SU-DHL-6 (cell line): Measurements from ENCODE around the gene USP25.

ENCODE experiments used
- H2AFZ ChIP-seq: fragments of 200-600 bp; sonication (generic); 2 replicates; pipeline ENCODE4 v1.6.1; 2014; ENCODE audit warnings: low read depth, mild to moderate bottlenecking, moderate library complexity, mixed read lengths, antibody characterized with exemption, low read length; ENCODE audit not compliant: severe bottlenecking
- H3F3A ChIP-seq: fragments of 200-600 bp; shearing (Covaris generic); 2 replicates; pipeline ENCODE4 v1.6.0; 2016; ENCODE audit warnings: antibody characterized with exemption, mild to moderate bottlenecking; ENCODE audit not compliant: insufficient read depth
- H3K27ac ChIP-seq: fragments of 200-600 bp; sonication (generic); 2 replicates; pipeline ENCODE4 v1.5.1; 2016; ENCODE audit warnings: low read depth, mild to moderate bottlenecking, low read length, moderate library complexity, mixed read lengths
- H3K27me3 ChIP-seq: fragments of 200-600 bp; sonication (generic), shearing (Covaris generic); 2 replicates; pipeline ENCODE4 v1.6.0; 2014; ENCODE audit warnings: mild to moderate bottlenecking, low read length
- H3K36me3 ChIP-seq: fragments of 200-600 bp; sonication (generic); 2 replicates; pipeline ENCODE4 v1.6.1; 2014; ENCODE audit warnings: mild to moderate bottlenecking, low read length, mixed read lengths
- H3K4me2 ChIP-seq: fragments of 300-600, 200-600 bp; shearing (Covaris generic), sonication (generic); 2 replicates; pipeline ENCODE4 v1.6.0; 2014; ENCODE audit warnings: low read length, low read depth, mild to moderate bottlenecking; ENCODE audit not compliant: poor library complexity, severe bottlenecking
- H3K4me3 ChIP-seq: fragments of 200-600 bp; sonication (generic); 2 replicates; pipeline ENCODE4 v1.5.1; 2014; ENCODE audit warnings: antibody characterized with exemption, low read length, mild to moderate bottlenecking, mixed read lengths; ENCODE audit not compliant: insufficient read depth, poor library complexity, severe bottlenecking
- H3K79me2 ChIP-seq: fragments of 200-600 bp; sonication (generic); 2 replicates; pipeline ENCODE4 v1.6.1; 2014; ENCODE audit warnings: mild to moderate bottlenecking, low read length, moderate library complexity; ENCODE audit not compliant: insufficient read depth
- H3K9ac ChIP-seq: fragments of 200-600 bp; sonication (generic); 2 replicates; pipeline ENCODE4 v1.7.0; 2014; ENCODE audit warnings: mild to moderate bottlenecking, low read length
- H3K9me2 ChIP-seq: fragments of 200-600 bp; sonication (generic); replicated peaks from 2 replicates; pipeline ENCODE4 v1.6.1; 2014; ENCODE audit warnings: low read length; ENCODE audit not compliant: insufficient read depth
- H3K9me3 ChIP-seq: fragments of 200-600 bp; sonication (generic); 2 replicates; pipeline ENCODE4 v1.6.1; 2014; ENCODE audit warnings: low read length, mixed read lengths; ENCODE audit not compliant: insufficient read depth
- H4K20me1 ChIP-seq: fragments of 200-600 bp; sonication (generic); 2 replicates; pipeline ENCODE4 v1.6.1; 2014; ENCODE audit warnings: low read depth, mild to moderate bottlenecking, antibody characterized with exemption, low read length, moderate library complexity, mixed read lengths
- CTCF ChIP-seq: fragments of 200-600 bp; sonication (generic); IDR thresholded peaks from one replicate; pipeline ENCODE4 v1.5.1; 2017; ENCODE audit warnings: antibody characterized with exemption, mild to moderate bottlenecking, low read length, moderate library complexity; ENCODE audit not compliant: insufficient read depth, poor library complexity, severe bottlenecking
- EZH2phosphoT487 ChIP-seq: fragments of 200-600 bp; sonication (generic), shearing (Covaris generic); conservative IDR thresholded peaks from 2 replicates; pipeline ENCODE4 v1.6.1; 2018; ENCODE audit warnings: mild to moderate bottlenecking, antibody characterized with exemption, low read length, moderate library complexity, mixed read lengths

Gene USP25

GRCh38 chr21:15825700-15826099 lies 95.9 kb downstream of the USP25 start:
- Histone ChIP-seq H3F3A (no peaks in the 10 kb centered on the region), H3K79me2 (no peaks in the 10 kb centered on the region), H2AFZ (no peak overlapping the region), H3K9ac (no peak overlapping the region), H3K4me2 (no peak overlapping the region), H3K27ac (no peak overlapping the region), H3K9me2 (no peaks in the 10 kb centered on the region), H3K4me3 (no peak overlapping the region), H3K27me3 (no peaks in the 10 kb centered on the region), H3K9me3 (no peaks in the 10 kb centered on the region), H4K20me1 (no peaks in the 10 kb centered on the region), H3K36me3 (peaks cover 21% of the 10 kb centered on the region; the same call in 1 of the 2 replicates)
- TF ChIP-seq EZH2phosphoT487 (no peak), CTCF (no peak)

- peak; percentile 32 for TF ChIP-seq CTCF
- no peak for TF ChIP-seq EZH2phosphoT487
- Histone ChIP-seq H3K9ac (no peak overlapping the region), H3K79me2 (no peaks in the 10 kb centered on the region), H3K4me3 (no peak overlapping the region), H2AFZ (no peak overlapping the region), H3K27ac (no peak overlapping the region), H3K9me2 (no peaks in the 10 kb centered on the region), H3K4me2 (no peak overlapping the region), H3K36me3 (peaks cover 27% of the 10 kb centered on the region; the same call in 1 of the 2 replicates), H3K9me3 (no peaks in the 10 kb centered on the region), H3K27me3 (no peaks in the 10 kb centered on the region), H3F3A (no peaks in the 10 kb centered on the region), H4K20me1 (no peaks in the 10 kb centered on the region)
Observed at GRCh38 chr21:15826147-15826780, 96.5 kb downstream of the USP25 start.

- no peak overlapping the region for H3K4me3 ChIP-seq
- H3K9ac ChIP-seq: no peak overlapping the region
- H3K27me3 ChIP-seq: no peaks in the 10 kb centered on the region
- H3K9me2 ChIP-seq: no peaks in the 10 kb centered on the region
- no peak overlapping the region for H3K4me2 ChIP-seq
- H3F3A ChIP-seq: no peaks in the 10 kb centered on the region
- TF ChIP-seq EZH2phosphoT487: no peak
- TF ChIP-seq CTCF: no peak
- no peaks in the 10 kb centered on the region for H3K9me3 ChIP-seq
- H4K20me1 ChIP-seq: no peaks in the 10 kb centered on the region
- no peak overlapping the region for H2AFZ ChIP-seq
- H3K36me3 ChIP-seq: peaks cover 32% of the 10 kb centered on the region; the same call in 1 of the 2 replicates
- no peaks in the 10 kb centered on the region for H3K79me2 ChIP-seq
- H3K27ac ChIP-seq: no peak overlapping the region
Observed at GRCh38 chr21:15826908-15827601, 97.3 kb downstream of the USP25 start.
